GM12864 (cell line): Measurements from ENCODE around the gene UNC5C.
A peak's percentile ranks its signal among the peaks of the same experiment; 100 is the strongest.

Experiments used
- DNase-seq: peaks from one replicate; pipeline ENCODE4 v3.0.0-alpha.2; 2011; ENCODE audit warnings: low read depth
- H3K4me3 ChIP-seq: 2 replicates; pipeline ENCODE4 v1.5.1; 2011; ENCODE audit warnings: mild to moderate bottlenecking, low read depth, low read length, control low read depth
- TF ChIP-seq, protein P1 (sequence below): IDR thresholded peaks from 2 replicates; pipeline ENCODE4 v1.5.1; 2011; ENCODE audit warnings: low read depth, mild to moderate bottlenecking, moderate library complexity, low read length, control low read depth, inconsistent platforms; ENCODE audit errors: missing control alignments

The UNC5C gene

GRCh38 chr4:95552942-95553550, 4.3 kb upstream of the UNC5C start:
- TF ChIP-seq, protein P1, sequence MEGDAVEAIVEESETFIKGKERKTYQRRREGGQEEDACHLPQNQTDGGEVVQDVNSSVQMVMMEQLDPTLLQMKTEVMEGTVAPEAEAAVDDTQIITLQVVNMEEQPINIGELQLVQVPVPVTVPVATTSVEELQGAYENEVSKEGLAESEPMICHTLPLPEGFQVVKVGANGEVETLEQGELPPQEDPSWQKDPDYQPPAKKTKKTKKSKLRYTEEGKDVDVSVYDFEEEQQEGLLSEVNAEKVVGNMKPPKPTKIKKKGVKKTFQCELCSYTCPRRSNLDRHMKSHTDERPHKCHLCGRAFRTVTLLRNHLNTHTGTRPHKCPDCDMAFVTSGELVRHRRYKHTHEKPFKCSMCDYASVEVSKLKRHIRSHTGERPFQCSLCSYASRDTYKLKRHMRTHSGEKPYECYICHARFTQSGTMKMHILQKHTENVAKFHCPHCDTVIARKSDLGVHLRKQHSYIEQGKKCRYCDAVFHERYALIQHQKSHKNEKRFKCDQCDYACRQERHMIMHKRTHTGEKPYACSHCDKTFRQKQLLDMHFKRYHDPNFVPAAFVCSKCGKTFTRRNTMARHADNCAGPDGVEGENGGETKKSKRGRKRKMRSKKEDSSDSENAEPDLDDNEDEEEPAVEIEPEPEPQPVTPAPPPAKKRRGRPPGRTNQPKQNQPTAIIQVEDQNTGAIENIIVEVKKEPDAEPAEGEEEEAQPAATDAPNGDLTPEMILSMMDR: no peak
- H3K4me3 ChIP-seq: no peak overlapping the region
- no peak for DNase-seq

DNA sequence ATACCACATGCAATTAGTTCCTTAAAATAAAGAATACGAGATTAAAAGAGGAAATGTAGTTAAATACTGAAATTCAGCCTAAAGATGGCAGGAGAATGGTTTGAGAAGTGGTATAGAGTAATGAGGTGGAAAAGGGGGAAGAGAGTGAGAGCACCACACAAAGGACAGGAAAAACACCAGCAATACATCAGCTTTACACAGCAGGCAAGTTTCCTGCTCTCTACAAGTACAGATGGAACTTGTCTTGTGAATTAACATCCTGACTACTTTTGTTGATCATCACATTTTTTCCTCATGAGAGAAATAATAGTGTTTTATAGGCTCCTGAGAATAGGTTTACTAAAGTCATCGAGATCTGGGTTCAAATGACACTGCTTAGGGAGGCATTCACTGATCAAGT, 2.9 kb upstream of the UNC5C start:
- DNase-seq: no peak
- TF ChIP-seq, protein P1: no peak
- H3K4me3 ChIP-seq: no peak overlapping the region

DNA sequence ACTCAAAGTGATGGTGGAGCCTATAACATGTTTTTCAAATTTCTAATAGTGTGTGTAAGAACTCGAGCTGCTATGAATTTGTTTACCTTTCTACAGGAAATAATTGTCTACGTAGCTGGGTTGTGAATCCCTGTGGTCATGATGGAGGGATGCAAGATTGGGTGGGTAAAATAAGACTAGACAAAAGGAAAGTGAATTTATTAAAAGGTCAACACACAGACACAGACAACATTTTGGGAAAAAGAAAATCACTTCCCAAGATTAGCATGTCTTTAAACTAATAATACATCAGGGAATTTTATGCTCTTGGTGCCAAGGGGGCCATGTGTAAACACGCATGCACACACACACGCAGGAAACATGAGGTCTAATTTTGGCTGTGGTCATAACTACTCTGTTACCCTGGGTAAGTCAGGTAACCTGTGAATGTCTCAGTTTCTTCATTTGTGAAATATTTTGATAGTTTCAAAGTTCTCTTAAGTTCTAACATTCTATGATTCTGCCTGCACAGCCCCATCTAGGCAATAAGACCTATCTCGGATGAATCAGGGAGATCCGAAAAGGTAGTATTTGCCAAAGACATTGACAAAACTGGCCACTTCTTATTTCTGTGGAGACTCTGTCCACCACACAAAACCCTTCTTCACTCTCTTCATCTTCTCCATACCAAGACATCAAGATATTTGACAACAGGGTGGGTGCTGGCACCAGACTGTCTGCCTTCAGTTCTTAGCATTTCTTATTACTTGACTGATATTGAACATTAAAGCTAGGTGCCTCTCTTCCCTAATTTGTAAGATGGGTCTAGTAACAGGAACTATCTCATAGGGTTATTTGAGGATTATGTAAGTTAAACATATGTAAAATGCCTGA, 1.6 kb upstream of the UNC5C start:
- TF ChIP-seq, protein P1: no peak

DNA sequence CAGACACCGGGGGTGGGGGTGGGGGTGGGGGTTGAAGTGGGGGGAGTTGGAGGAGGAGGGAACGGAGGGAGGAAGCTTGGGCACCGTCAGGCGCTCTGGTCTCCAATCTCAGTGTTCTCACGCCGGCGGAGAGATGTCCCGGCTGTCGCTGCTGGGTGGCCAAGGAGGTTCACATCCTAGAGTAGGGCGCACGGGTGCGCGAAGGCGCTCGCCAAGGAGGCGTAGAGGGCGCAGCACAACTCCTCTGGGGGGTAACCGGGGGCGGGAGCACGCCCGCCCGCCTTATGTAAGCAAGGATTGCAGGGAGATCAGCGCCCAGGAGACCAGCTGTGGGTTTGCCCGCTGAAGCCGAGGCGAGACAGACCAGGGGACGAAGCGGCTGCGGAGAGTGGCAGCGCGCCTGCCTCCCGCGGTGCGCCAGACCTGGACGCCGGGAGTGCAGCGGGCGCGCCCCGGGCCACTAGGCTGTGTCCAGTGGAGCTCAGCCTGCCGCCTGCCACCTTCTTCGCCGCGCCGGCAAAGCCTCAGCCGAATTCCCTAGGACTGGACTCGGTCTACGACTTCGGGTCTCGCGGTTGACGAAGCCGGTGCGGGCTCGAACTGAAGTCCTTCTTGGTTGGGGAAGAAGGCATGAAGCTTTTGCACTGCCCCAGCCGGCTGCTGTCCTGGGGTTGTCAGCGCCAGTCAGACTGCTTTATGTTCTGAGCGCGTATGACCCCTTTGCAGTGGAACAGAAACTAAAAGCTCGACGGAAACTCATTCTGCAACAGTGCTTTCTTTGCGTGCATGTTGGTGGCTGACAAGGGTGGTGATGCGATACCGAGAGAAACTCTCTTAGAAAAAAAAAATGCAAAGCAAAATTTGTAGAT, 707 bp upstream of the UNC5C start:
- TF ChIP-seq, protein P1: no peak
- peak; percentile 33 for DNase-seq
- H3K4me3 ChIP-seq: peak overlapping the region; percentile 60

More for the DNA sequence above, 1.6 kb upstream of the UNC5C start:
- no peak overlapping the region; the same call in 1 of the 2 replicates for H3K4me3 ChIP-seq
- DNase-seq: no peak

- TF ChIP-seq, protein P1: no peak
- H3K4me3 ChIP-seq: no peak overlapping the region
- no peak for DNase-seq
These were observed 880 bp downstream of the UNC5C start for GRCh38 chr4:95547715-95548471.
